LNCaP clone FGC (cell line): Measurements from ENCODE around the gene GAS5.
A peak's percentile ranks its signal among the peaks of the same experiment; 100 is the strongest.

Source experiments
- DNase-seq: peaks from one replicate; pipeline ENCODE4 v3.0.0-alpha.2; 2011; ENCODE audit warnings: low read depth
- H3K4me3 ChIP-seq: 2 replicates; pipeline ENCODE4 v1.5.1; 2011; ENCODE audit warnings: mild to moderate bottlenecking, low read depth, low read length, control low read depth
- CTCF ChIP-seq: IDR thresholded peaks from 2 replicates; pipeline ENCODE4 v1.5.1; 2012; ENCODE audit warnings: mild to moderate bottlenecking; ENCODE audit not compliant: control insufficient read depth, insufficient read depth; ENCODE audit errors: extremely low read depth

The GAS5 gene

GRCh38 chr1:173832748-173833147 is 35.0 kb downstream of the GAS5 start:
- TF ChIP-seq CTCF: no peak
- no peak for DNase-seq
- H3K4me3 ChIP-seq: no peak overlapping the region

GRCh38 chr1:173827611-173828010 is 40.2 kb downstream of the GAS5 start:
- no peak for TF ChIP-seq CTCF
- no peak for DNase-seq
- no peak overlapping the region for H3K4me3 ChIP-seq

GRCh38 chr1:173824315-173825081 is 43.3 kb downstream of the GAS5 start, which contains the start of the genes CENPL and DARS2:
CENPL (minus strand) TSS chr1:173824883; CDS start chr1:173811299, 13,584 bp downstream.
DARS2 (plus strand) TSS chr1:173824673; CDS start chr1:173825230, 557 bp downstream.
- H3K4me3 ChIP-seq: peak within 1 kb of the TSS; percentile 82
- peak; percentile 98 for DNase-seq
- TF ChIP-seq CTCF: peak; percentile 20; the same call in 1 of the 2 replicates

- peak overlapping the region; percentile 82 for H3K4me3 ChIP-seq
- DNase-seq: no peak
- TF ChIP-seq CTCF: no peak
Measured at GRCh38 chr1:173823781-173824314, 43.9 kb downstream of the GAS5 start.

- TF ChIP-seq CTCF: no peak
- no peak for DNase-seq
- H3K4me3 ChIP-seq: no peak overlapping the region
Measured at GRCh38 chr1:173821680-173822079, 46.1 kb downstream of the GAS5 start.

GRCh38 chr1:173818459-173818858 is 49.3 kb downstream of the GAS5 start:
- DNase-seq: no peak
- no peak overlapping the region for H3K4me3 ChIP-seq
- TF ChIP-seq CTCF: no peak
